HUES64 (cell line): ENCODE measurements around the gene SPTAN1.

ENCODE experiments used
- H3K27ac ChIP-seq: 2 replicates; pipeline ENCODE4 v1.7.0; 2013; ENCODE audit warnings: low read depth, low read length, inconsistent platforms
- H3K27me3 ChIP-seq: 2 replicates; pipeline ENCODE4 v1.6.1; 2013; ENCODE audit warnings: mild to moderate bottlenecking, low read length; ENCODE audit not compliant: insufficient read depth
- H3K36me3 ChIP-seq: 2 replicates; pipeline ENCODE4 v1.6.1; 2013; ENCODE audit warnings: mild to moderate bottlenecking, low read length; ENCODE audit not compliant: insufficient read depth
- H3K4me1 ChIP-seq: 2 replicates; pipeline ENCODE4 v1.6.1; 2013; ENCODE audit warnings: mild to moderate bottlenecking, low read length, moderate library complexity; ENCODE audit not compliant: insufficient read depth
- H3K4me3 ChIP-seq: 2 replicates; pipeline ENCODE4 v1.5.1; 2013; ENCODE audit warnings: mild to moderate bottlenecking, low read length, moderate library complexity
- H3K9ac ChIP-seq: 2 replicates; pipeline ENCODE4 v1.6.1; 2013; ENCODE audit warnings: mild to moderate bottlenecking, low read depth, low read length
- H3K9me3 ChIP-seq: 2 replicates; pipeline ENCODE4 v1.6.1; 2013; ENCODE audit warnings: low read depth, low read length; ENCODE audit not compliant: insufficient read depth
- WGBS: fragments of 150-250, 120-280 bp; methylation state at CpG from one replicate; pipeline ENCODE4 v1.1.7; 2013; ENCODE audit warnings: missing lambda C conversion rate; 5-methylcytosine and 5-hydroxymethylcytosine counted together

SPTAN1 gene

GRCh38 chr9:128677794-128678193, 125.4 kb downstream of the SPTAN1 start:
- Histone ChIP-seq H3K36me3 (no peaks in the 10 kb centered on the region), H3K27ac (no peak overlapping the region), H3K4me3 (no peak overlapping the region), H3K4me1 (no peaks in the 10 kb centered on the region), H3K9ac (no peak overlapping the region), H3K27me3 (no peaks in the 10 kb centered on the region), H3K9me3 (no peaks in the 10 kb centered on the region)
- WGBS = 90% methylated on average over 10 of the region's 10 CpGs
